ENCODE data around the gene PHF2. TPM values are rescaled to one million over a fixed set of nuclear protein-coding genes. Genes with fewer than 3 reads are reported as not detected.

PHF2 gene
- total and polyA plus RNA-seq, 2 donors (not counting 1 experiment from before 2014, with no cell fraction given): 11.0 to 28.8 TPM

DNA sequence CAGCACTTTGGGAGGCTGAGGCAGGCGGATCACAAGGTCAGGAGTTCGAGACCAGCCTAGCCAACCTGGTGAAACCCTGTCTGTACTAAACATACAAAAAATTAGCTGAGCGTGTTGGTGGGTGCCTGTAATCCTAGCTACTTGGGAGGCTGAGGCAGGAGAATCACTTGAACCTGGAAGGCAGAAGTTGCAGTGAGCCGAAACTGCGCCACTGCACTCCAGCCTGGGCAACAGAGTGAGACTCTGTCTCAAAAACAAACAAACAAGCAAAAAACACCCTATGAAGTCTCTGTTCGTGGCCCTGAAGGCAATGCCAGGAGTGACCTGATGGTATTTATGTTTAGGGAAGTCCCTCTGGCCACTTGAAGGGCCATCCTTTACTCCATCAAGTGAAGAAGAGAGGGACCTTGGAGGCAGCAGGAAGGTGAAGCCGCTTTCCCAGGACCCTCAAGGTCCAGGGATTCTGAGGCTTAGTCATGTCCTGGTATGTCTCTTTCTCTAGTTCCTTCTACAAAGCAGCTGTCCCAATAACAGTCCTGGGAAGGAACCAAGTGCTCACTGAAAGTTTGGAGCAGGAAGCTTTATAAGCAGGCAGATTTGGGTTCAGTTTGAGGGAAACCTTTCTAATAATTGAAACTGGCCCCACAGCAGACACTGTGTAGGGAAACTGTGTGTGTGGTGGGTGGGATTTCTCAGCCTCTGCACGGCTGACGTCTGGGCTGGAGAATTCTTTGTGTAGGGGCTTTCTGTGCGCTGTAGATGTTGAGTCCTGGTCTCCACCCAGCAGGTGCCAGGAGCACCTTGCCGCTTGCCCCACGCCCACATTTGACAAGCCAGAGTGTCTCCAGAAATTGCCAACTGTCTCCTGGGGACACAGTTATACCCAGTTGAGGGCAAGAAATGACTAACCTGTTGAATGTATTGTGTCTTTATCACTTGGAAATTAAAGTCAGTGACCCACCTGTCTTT is 12.5 kb downstream of the PHF2 start:
- peak overlapping the region; percentile 15 for H3K27ac Mint-ChIP-seq
- Histone ChIP-seq H3K9me3 (ENCODE audit: control extremely low read depth in 1 of 3, control insufficient read depth in 2 of 3, insufficient read depth in 1 of 3, low read length in 2 of 3) (peaks cover 0 to 6% (median 0%) of the 10 kb centered on the region in 3 donors), H3K4me3 (ENCODE audit: control extremely low read depth in 1 of 5, extremely low read depth in 1 of 5, insufficient read depth in 1 of 5, low read depth in 2 of 5, low read length in 4 of 5) (no peak overlapping the region), H3K36me3 (replicated peaks in 1 of 2; ENCODE audit: control extremely low read depth in 1 of 2, control insufficient read depth in 1 of 2, extremely low read depth in 1 of 2, insufficient read depth in 2 of 2, low read length in 1 of 2) (no peaks in the 10 kb centered on the region), H3K79me2 (ENCODE audit: control insufficient read depth, insufficient read depth, low read length) (peaks cover 76% of the 10 kb centered on the region), H2AFZ (ENCODE audit: insufficient read depth, low read depth, low read length, poor library complexity, severe bottlenecking) (no peak overlapping the region), H3K4me1 (ENCODE audit: control insufficient read depth in 2 of 2, insufficient read depth in 2 of 2, low read length in 2 of 2) (no peaks in the 10 kb centered on the region), H3K27me3 (replicated peaks in 1 of 4; ENCODE audit: control extremely low read depth in 1 of 4, control insufficient read depth in 3 of 4, insufficient read depth in 4 of 4, low read length in 3 of 4) (no peaks in the 10 kb centered on the region), H4K20me1 (ENCODE audit: control insufficient read depth, insufficient read depth, low read length, poor library complexity, severe bottlenecking) (peaks cover 45% of the 10 kb centered on the region), H3K4me2 (replicated peaks; ENCODE audit: low read depth, low read length, poor library complexity, severe bottlenecking) (no peak overlapping the region), H3K9ac (ENCODE audit: low read length) (no peak overlapping the region), H3K27ac (ENCODE audit: low read length in 2 of 2) (no peak overlapping the region)
- WGBS (ENCODE audit: insufficient coverage): 84% methylated on average over 2 of the region's 12 CpGs
- H3K9me3 Mint-ChIP-seq (ENCODE audit: insufficient read depth): peaks cover 5% of the 10 kb centered on the region
- ChIA-PET POLR2A (no interaction called here), CTCF (no interaction called here)
- no peak for DNase-seq
- intact Hi-C loops (cut with micrococcal nuclease): no loop called here
- TF ChIP-seq, protein P1, sequence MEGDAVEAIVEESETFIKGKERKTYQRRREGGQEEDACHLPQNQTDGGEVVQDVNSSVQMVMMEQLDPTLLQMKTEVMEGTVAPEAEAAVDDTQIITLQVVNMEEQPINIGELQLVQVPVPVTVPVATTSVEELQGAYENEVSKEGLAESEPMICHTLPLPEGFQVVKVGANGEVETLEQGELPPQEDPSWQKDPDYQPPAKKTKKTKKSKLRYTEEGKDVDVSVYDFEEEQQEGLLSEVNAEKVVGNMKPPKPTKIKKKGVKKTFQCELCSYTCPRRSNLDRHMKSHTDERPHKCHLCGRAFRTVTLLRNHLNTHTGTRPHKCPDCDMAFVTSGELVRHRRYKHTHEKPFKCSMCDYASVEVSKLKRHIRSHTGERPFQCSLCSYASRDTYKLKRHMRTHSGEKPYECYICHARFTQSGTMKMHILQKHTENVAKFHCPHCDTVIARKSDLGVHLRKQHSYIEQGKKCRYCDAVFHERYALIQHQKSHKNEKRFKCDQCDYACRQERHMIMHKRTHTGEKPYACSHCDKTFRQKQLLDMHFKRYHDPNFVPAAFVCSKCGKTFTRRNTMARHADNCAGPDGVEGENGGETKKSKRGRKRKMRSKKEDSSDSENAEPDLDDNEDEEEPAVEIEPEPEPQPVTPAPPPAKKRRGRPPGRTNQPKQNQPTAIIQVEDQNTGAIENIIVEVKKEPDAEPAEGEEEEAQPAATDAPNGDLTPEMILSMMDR (IDR thresholded peaks at IDR 0.05): no peak
- no peak for TF ChIP-seq EZH2 (IDR thresholded peaks at IDR 0.05; ENCODE audit: borderline replicate concordance, insufficient read depth, low read depth, low read length, poor library complexity, severe bottlenecking)
- no peak overlapping the region for H3K4me3 Mint-ChIP-seq
- no peak for ATAC-seq (ENCODE audit: low read depth)
- H3K27me3 Mint-ChIP-seq: no peaks in the 10 kb centered on the region
- peaks cover 33% of the 10 kb centered on the region for H3K4me1 Mint-ChIP-seq

DNA sequence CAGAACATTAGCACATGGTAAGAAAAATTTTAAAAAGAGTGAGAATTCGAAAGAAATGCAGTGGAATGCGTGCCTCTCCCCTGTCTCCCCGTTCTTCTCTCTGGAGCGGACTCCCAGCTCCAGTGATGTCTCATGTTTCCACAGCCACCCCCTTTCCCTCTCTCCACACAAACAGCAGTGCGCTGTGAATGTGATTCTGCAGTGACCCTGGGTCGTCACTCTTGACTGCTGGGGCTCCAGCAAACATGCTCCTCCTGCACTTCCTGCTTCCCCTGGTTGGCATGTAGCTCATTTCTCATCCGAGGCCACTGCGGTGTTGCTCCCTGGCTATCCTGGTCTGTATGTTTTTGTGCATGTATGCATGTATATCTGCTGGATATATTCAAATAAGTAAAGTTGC is 13.3 kb downstream of the PHF2 start:
- intact Hi-C loops (cut with micrococcal nuclease): no loop called here
- H3K9ac ChIP-seq (ENCODE audit: low read length): no peak overlapping the region
- no peaks in the 10 kb centered on the region for H3K27me3 Mint-ChIP-seq
- ATAC-seq (ENCODE audit: low read depth) (no peak), DNase-seq (no peak)
- H3K4me3 ChIP-seq (ENCODE audit: control extremely low read depth in 1 of 5, extremely low read depth in 1 of 5, insufficient read depth in 1 of 5, low read depth in 2 of 5, low read length in 4 of 5): no peak overlapping the region
- no peak overlapping the region for H2AFZ ChIP-seq (ENCODE audit: insufficient read depth, low read depth, low read length, poor library complexity, severe bottlenecking)
- peaks cover 0 to 6% (median 0%) of the 10 kb centered on the region in 3 donors for H3K9me3 ChIP-seq (ENCODE audit: control extremely low read depth in 1 of 3, control insufficient read depth in 2 of 3, insufficient read depth in 1 of 3, low read length in 2 of 3)
- H3K79me2 ChIP-seq (ENCODE audit: control insufficient read depth, insufficient read depth, low read length): peaks cover 74% of the 10 kb centered on the region
- ChIA-PET POLR2A (no interaction called here), CTCF (no interaction called here)
- 88% methylated on average over 5 of the region's 8 CpGs for WGBS (ENCODE audit: insufficient coverage)
- H3K27ac Mint-ChIP-seq: peak overlapping the region; percentile 47
- H3K27me3 ChIP-seq (replicated peaks in 1 of 4; ENCODE audit: control extremely low read depth in 1 of 4, control insufficient read depth in 3 of 4, insufficient read depth in 4 of 4, low read length in 3 of 4): no peaks in the 10 kb centered on the region
- H4K20me1 ChIP-seq (ENCODE audit: control insufficient read depth, insufficient read depth, low read length, poor library complexity, severe bottlenecking): peaks cover 52% of the 10 kb centered on the region
- no peaks in the 10 kb centered on the region for H3K9me3 Mint-ChIP-seq (ENCODE audit: insufficient read depth)
- H3K27ac ChIP-seq (ENCODE audit: low read length in 2 of 2): no peak overlapping the region
- H3K36me3 ChIP-seq (replicated peaks in 1 of 2; ENCODE audit: control extremely low read depth in 1 of 2, control insufficient read depth in 1 of 2, extremely low read depth in 1 of 2, insufficient read depth in 2 of 2, low read length in 1 of 2): no peaks in the 10 kb centered on the region
- H3K4me3 Mint-ChIP-seq: no peak overlapping the region
- peaks cover 37% of the 10 kb centered on the region for H3K4me1 Mint-ChIP-seq
- H3K4me1 ChIP-seq (ENCODE audit: control insufficient read depth in 2 of 2, insufficient read depth in 2 of 2, low read length in 2 of 2): peaks cover 0 to 7% of the 10 kb centered on the region in 2 donors
- TF ChIP-seq, protein P1 (IDR thresholded peaks at IDR 0.05): no peak
- TF ChIP-seq EZH2 (IDR thresholded peaks at IDR 0.05; ENCODE audit: borderline replicate concordance, insufficient read depth, low read depth, low read length, poor library complexity, severe bottlenecking): no peak
- no peak overlapping the region for H3K4me2 ChIP-seq (replicated peaks; ENCODE audit: low read depth, low read length, poor library complexity, severe bottlenecking)
